HG03378 (cell line): ENCODE data around the gene SGO2.

Experiments used
- ATAC-seq: cut with Tn5 transposase; IDR thresholded peaks from one replicate; pipeline ENCODE4 v1.9.1; 2021; ENCODE audit warnings: mild to moderate bottlenecking, moderate library complexity; ENCODE audit not compliant: unreplicated experiment

SGO2 gene

GRCh38 chr2:200525882-200526651, at the start of gene SGO2:
TSS of gene SGO2 (plus strand) at chr2:200526207. CDS start at chr2:200532976, 6,769 bp downstream.
- ATAC-seq: peak; percentile 98

GRCh38 chr2:200476836-200477235, 49.2 kb upstream of the SGO2 start:
- no peak for ATAC-seq

- ATAC-seq: no peak
Observed at GRCh38 chr2:200477667-200478131, 48.3 kb upstream of the SGO2 start.

- no peak for ATAC-seq
Observed at GRCh38 chr2:200479692-200480265, 46.2 kb upstream of the SGO2 start.

- peak; percentile 71 for ATAC-seq
Observed at GRCh38 chr2:200482194-200482593, 43.8 kb upstream of the SGO2 start.

- peak; percentile 40 for ATAC-seq
Observed at GRCh38 chr2:200483729-200484198, 42.2 kb upstream of the SGO2 start.

- ATAC-seq: no peak
Observed at GRCh38 chr2:200484934-200485333, 41.1 kb upstream of the SGO2 start.

GRCh38 chr2:200486529-200486928, 39.5 kb upstream of the SGO2 start:
- ATAC-seq: no peak

GRCh38 chr2:200488169-200488568, 37.8 kb upstream of the SGO2 start:
- ATAC-seq: no peak

- ATAC-seq: no peak
Observed at GRCh38 chr2:200490001-200490400, 36.0 kb upstream of the SGO2 start.

- ATAC-seq: no peak
Observed at GRCh38 chr2:200492656-200493055, 33.4 kb upstream of the SGO2 start.

GRCh38 chr2:200494048-200494447, 32.0 kb upstream of the SGO2 start:
- no peak for ATAC-seq

GRCh38 chr2:200496696-200497095, 29.3 kb upstream of the SGO2 start:
- ATAC-seq: no peak

- no peak for ATAC-seq
Observed at GRCh38 chr2:200498402-200499162, 27.4 kb upstream of the SGO2 start.

GRCh38 chr2:200502196-200502595, 23.8 kb upstream of the SGO2 start:
- ATAC-seq: no peak

GRCh38 chr2:200506679-200507078, 19.3 kb upstream of the SGO2 start:
- no peak for ATAC-seq

- ATAC-seq: no peak
Observed at GRCh38 chr2:200507179-200507578, 18.8 kb upstream of the SGO2 start.

GRCh38 chr2:200509235-200509611, 16.8 kb upstream of the SGO2 start:
- peak; percentile 2 for ATAC-seq

GRCh38 chr2:200509612-200510433, 16.2 kb upstream of the SGO2 start, which contains the start of gene KCTD18:
TSS of gene KCTD18 (minus strand) at chr2:200510068. CDS start at chr2:200507016, 3,052 bp downstream.
- peak; percentile 86 for ATAC-seq

- no peak for ATAC-seq
Observed at GRCh38 chr2:200515155-200515554, 10.9 kb upstream of the SGO2 start.

- no peak for ATAC-seq
Observed at GRCh38 chr2:200523158-200523557, 2.8 kb upstream of the SGO2 start.
